ENCODE results near the gene UBR2.

Gene UBR2

GRCh38 chr6:42642794-42643193 is 79.0 kb downstream of the UBR2 start:
- no peak for TF ChIP-seq EZH2 (IDR thresholded peaks at IDR 0.05; ENCODE audit: borderline replicate concordance, low read depth, low read length, severe bottlenecking)
- TF ChIP-seq, protein P1, sequence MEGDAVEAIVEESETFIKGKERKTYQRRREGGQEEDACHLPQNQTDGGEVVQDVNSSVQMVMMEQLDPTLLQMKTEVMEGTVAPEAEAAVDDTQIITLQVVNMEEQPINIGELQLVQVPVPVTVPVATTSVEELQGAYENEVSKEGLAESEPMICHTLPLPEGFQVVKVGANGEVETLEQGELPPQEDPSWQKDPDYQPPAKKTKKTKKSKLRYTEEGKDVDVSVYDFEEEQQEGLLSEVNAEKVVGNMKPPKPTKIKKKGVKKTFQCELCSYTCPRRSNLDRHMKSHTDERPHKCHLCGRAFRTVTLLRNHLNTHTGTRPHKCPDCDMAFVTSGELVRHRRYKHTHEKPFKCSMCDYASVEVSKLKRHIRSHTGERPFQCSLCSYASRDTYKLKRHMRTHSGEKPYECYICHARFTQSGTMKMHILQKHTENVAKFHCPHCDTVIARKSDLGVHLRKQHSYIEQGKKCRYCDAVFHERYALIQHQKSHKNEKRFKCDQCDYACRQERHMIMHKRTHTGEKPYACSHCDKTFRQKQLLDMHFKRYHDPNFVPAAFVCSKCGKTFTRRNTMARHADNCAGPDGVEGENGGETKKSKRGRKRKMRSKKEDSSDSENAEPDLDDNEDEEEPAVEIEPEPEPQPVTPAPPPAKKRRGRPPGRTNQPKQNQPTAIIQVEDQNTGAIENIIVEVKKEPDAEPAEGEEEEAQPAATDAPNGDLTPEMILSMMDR (IDR thresholded peaks at IDR 0.05; ENCODE audit: borderline replicate concordance, extremely low read depth, low read length, poor library complexity, severe bottlenecking): no peak
- H3K36me3 ChIP-seq (ENCODE audit: insufficient read depth, low read length): peaks cover 62% of the 10 kb centered on the region
- no peaks in the 10 kb centered on the region for H4K20me1 ChIP-seq (ENCODE audit: insufficient read depth, low read length)
- DNase-seq (no peak), ATAC-seq (ENCODE audit: insufficient read depth, low read depth) (no peak)
- no peaks in the 10 kb centered on the region for H3K27me3 ChIP-seq (ENCODE audit: insufficient read depth, low read length, poor library complexity)
- no peak overlapping the region for H3K27ac ChIP-seq (ENCODE audit: low read length)
- no peak overlapping the region for H3K4me2 ChIP-seq (ENCODE audit: insufficient read depth, low read length)
- H3K9me3 ChIP-seq (ENCODE audit: insufficient read depth, low read length, severe bottlenecking): no peaks in the 10 kb centered on the region
- no peaks in the 10 kb centered on the region for H3K4me1 ChIP-seq (ENCODE audit: insufficient read depth, low read length)
- H3K4me3 ChIP-seq (ENCODE audit: low read depth in 1 of 2, low read length in 2 of 2): no peak overlapping the region
- no peak overlapping the region for H3K9ac ChIP-seq (ENCODE audit: low read depth, low read length)
- H3K79me2 ChIP-seq (ENCODE audit: insufficient read depth, low read length): no peaks in the 10 kb centered on the region
- H2AFZ ChIP-seq (ENCODE audit: low read depth, low read length): no peak overlapping the region

DNA sequence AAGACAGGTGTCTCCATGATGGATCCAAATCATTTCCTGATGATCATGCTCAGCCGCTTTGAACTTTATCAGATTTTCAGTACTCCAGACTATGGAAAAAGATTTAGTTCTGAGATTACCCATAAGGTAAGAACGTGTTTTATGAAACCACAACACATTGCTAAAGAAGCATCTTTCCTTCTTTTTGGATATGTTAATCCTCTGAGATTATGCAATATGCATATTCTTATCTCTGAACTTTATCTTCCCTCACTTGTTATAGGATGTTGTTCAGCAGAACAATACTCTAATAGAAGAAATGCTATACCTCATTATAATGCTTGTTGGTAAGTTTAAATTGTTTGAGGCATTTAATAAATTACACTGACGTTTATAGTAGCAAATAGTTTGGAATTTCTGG is 80.4 kb downstream of the UBR2 start:
- peaks cover 69% of the 10 kb centered on the region for H3K36me3 ChIP-seq (ENCODE audit: insufficient read depth, low read length)
- no peaks in the 10 kb centered on the region for H3K9me3 ChIP-seq (ENCODE audit: insufficient read depth, low read length, severe bottlenecking)

GRCh38 chr6:42652024-42652746 is 88.4 kb downstream of the UBR2 start:
- TF ChIP-seq EZH2 (IDR thresholded peaks at IDR 0.05; ENCODE audit: borderline replicate concordance, low read depth, low read length, severe bottlenecking): no peak
- TF ChIP-seq, protein P1 (IDR thresholded peaks at IDR 0.05; ENCODE audit: borderline replicate concordance, extremely low read depth, low read length, poor library complexity, severe bottlenecking): no peak
- Histone ChIP-seq H3K27ac (ENCODE audit: low read length) (no peak overlapping the region), H3K4me3 (ENCODE audit: low read depth in 1 of 2, low read length in 2 of 2) (no peak overlapping the region), H3K4me2 (ENCODE audit: insufficient read depth, low read length) (no peak overlapping the region), H4K20me1 (ENCODE audit: insufficient read depth, low read length) (no peaks in the 10 kb centered on the region), H3K79me2 (ENCODE audit: insufficient read depth, low read length) (no peaks in the 10 kb centered on the region), H3K9me3 (ENCODE audit: insufficient read depth, low read length, severe bottlenecking) (no peaks in the 10 kb centered on the region), H3K9ac (ENCODE audit: low read depth, low read length) (no peak overlapping the region), H2AFZ (ENCODE audit: low read depth, low read length) (no peak overlapping the region), H3K4me1 (ENCODE audit: insufficient read depth, low read length) (no peaks in the 10 kb centered on the region), H3K27me3 (ENCODE audit: insufficient read depth, low read length, poor library complexity) (no peaks in the 10 kb centered on the region), H3K36me3 (ENCODE audit: insufficient read depth, low read length) (peaks cover 68% of the 10 kb centered on the region)
- DNase-seq (no peak), ATAC-seq (ENCODE audit: insufficient read depth, low read depth) (no peak)

More for the DNA sequence above, 80.4 kb downstream of the UBR2 start:
- DNase-seq: no peak
- H3K4me2 ChIP-seq (ENCODE audit: insufficient read depth, low read length): no peak overlapping the region
- no peak overlapping the region for H3K9ac ChIP-seq (ENCODE audit: low read depth, low read length)
- H3K27me3 ChIP-seq (ENCODE audit: insufficient read depth, low read length, poor library complexity): no peaks in the 10 kb centered on the region
- ATAC-seq (ENCODE audit: insufficient read depth, low read depth): no peak
- no peaks in the 10 kb centered on the region for H3K79me2 ChIP-seq (ENCODE audit: insufficient read depth, low read length)
- H4K20me1 ChIP-seq (ENCODE audit: insufficient read depth, low read length): no peaks in the 10 kb centered on the region
- H3K4me1 ChIP-seq (ENCODE audit: insufficient read depth, low read length): no peaks in the 10 kb centered on the region
- H3K4me3 ChIP-seq (ENCODE audit: low read depth in 1 of 2, low read length in 2 of 2): no peak overlapping the region
- TF ChIP-seq, protein P1 (IDR thresholded peaks at IDR 0.05; ENCODE audit: borderline replicate concordance, extremely low read depth, low read length, poor library complexity, severe bottlenecking): no peak
- TF ChIP-seq EZH2 (IDR thresholded peaks at IDR 0.05; ENCODE audit: borderline replicate concordance, low read depth, low read length, severe bottlenecking): no peak
- no peak overlapping the region for H2AFZ ChIP-seq (ENCODE audit: low read depth, low read length)
- no peak overlapping the region for H3K27ac ChIP-seq (ENCODE audit: low read length)
